Activated CD4-positive, alpha-beta T cell treated with anti-CD3 and anti-CD28 coated beads, Interleukin-2, amount 50 U/mL, for 4 hours (primary cell): Measurements from ENCODE around the gene EHD1.

ENCODE experiments used
- DNase-seq, 2 experiments: peaks; one replicate each; pipeline ENCODE4 v3.0.0-alpha.2; 2020

EHD1 gene

DNA sequence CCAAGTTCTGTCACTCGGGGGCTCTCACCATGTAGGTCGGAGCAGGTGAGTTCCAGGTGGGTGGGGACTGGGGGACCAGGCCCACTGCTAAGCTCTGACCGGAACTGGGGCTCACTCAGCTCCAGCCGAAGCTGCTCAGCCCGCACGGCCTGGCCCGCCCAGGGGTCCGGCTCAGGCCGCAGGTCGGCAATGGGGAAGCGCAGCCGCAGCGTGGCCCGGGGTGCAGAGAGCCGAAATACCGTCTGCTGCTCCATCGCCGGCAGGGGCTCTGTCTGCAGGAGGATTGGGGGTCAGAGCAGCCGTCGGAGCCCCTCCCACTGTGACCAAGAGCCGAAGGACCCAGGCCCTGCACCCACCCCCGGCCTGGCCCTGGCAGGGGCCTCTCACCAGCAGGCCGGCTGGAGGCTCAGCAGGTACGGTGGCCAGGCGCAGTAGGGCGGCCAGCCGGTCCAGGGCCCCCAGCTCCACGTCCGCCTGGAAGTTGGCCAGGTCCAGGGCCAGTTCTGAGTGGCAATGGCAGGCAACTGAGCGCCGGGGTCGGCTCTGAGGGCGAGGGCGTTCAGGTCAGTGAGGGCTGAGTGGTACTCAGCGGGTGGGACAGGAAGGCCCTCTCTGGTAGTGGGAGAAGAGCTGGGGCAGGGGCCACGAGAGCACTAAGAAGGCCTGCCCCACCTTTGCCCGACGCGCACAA, 31.4 kb upstream of the EHD1 start:
- DNase-seq, result no peak

- no peak for DNase-seq
These were observed 30.3 kb upstream of the EHD1 start for GRCh38 chr11:64908766-64909165.

- no peak for DNase-seq
These were observed 27.9 kb upstream of the EHD1 start for GRCh38 chr11:64906314-64906635.

DNA sequence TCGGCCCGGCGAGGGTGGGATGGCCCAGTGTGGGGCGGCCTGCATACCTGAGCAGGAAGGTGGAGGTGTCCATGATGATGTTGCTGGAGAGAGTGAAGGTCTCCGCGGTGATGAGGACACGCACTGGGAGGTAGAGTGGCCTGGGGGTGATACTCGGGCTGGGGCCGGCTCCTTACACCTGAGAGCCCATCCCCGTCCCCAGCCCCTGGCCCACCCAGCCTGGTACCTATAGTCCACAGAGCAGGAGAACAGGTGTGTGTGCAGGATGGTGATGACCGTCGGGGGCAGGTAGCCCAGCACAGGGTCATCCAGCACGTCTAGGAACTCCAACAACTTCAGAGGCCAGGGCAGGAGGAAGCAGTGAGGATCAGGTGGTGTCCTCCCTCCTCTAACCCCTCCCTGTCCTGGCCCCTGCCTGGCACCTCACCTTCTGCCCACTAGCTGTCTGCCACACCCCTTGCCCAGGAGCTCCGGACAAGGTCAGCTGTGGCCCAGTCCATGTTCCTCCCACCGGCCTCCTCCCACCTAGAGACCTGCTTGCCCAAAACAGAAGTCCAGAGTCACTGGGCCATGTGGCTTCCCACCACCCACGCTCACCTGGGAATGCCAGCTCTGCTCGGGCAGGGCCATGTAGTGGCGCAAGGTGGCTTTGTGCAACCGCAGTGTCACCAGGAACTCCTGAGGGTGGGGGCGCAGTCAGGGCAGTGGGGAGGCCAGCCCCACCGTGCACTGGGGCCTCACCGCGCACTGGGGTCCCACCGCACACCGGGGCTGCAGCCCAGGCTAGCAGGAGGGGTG, 27.3 kb upstream of the EHD1 start:
- no peak for DNase-seq

GRCh38 chr11:64903291-64903833, 24.9 kb upstream of the EHD1 start:
- no peak for DNase-seq

GRCh38 chr11:64902102-64902900, 23.9 kb upstream of the EHD1 start:
- DNase-seq, result no peak

GRCh38 chr11:64900774-64901173, 22.4 kb upstream of the EHD1 start:
- no peak for DNase-seq

GRCh38 chr11:64900263-64900678, 21.9 kb upstream of the EHD1 start:
- peak; percentile 64 to 71 for DNase-seq

DNA sequence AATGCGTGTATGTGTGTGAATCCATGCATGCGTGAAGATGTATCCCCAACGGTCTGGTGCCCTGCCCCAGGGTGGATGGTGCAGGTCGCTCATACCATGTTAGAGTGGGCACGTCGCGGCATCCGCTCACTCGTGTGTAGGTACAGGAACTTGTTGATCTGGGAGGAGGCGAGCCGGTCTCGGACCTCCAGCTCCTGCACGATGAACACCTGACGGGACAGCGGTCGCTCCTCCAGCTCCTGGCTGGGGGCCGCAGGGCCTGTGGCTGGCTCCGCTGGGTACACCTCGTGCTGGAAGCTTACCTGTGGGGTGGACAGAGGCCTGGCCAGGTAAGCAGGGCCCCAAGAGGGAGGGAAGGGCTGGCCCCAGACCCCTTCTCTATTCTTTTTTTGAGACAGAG, 20.1 kb upstream of the EHD1 start:
- no peak for DNase-seq

- no peak for DNase-seq
These were observed 19.6 kb upstream of the EHD1 start for GRCh38 chr11:64898076-64898445.

DNA sequence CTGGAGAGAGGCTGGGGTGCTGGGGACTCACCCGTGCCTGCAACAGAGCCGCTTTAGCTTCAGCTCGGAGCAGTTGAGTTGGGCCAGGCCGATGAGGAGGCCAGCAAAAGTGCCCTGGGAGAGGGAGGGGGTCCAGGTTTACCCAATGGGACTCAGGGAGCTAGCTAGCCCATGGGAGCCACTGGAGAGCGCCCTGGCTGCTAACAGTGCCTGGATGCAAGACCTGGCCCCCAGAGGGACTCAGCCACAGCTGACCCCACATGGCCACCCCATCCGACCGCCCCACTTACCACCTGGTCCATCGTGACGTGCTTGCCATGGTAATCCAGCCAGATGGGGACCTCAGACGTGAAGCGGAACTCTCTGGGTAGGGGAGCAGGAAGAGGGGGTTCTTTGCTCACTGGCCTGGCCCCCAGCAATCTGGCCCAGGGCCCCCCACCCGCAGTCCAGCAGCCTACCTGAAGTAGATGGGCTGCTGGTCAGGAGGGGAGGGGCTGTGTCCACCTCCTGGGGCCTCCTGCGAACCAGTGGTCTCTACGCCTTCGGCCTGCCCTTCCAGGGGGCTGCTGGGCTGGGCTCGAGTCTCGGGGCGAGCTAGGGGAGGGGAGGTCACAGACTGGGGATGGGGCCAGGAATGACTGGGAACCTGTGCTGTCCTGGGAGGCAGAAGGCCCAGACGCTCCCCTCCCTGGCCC, 19.1 kb upstream of the EHD1 start:
- DNase-seq, result no peak

DNA sequence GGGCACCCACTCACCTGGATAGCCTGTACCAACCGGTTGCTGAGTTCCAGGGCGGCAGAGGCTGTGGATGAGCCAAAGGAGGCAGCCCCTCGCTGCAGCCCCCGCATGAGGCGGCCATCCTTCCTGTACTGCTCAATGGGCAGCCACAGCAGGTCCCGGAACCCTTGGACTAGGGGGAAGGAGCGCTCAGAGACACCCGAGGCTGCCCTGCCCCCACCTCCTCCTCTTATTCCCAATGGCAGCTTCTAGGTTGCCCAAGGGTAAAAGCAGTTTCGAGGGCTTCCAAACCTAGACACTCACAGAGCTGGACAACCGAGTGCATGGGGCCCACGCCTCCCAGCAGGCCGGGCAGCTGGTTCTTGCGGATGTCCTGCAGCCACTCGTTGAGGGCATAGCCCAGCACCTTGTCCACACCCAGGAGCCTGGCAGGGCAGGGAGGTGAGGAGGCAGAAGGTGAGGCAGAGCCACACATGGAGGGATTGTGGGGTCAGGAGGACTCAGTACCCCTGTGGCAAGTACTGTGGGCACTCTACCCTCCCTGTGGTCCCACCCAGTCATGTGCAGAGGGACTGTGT, 18.1 kb upstream of the EHD1 start:
- DNase-seq, result no peak

- no peak for DNase-seq
These were observed 16.5 kb upstream of the EHD1 start for GRCh38 chr11:64894812-64895452.

GRCh38 chr11:64894070-64894811, 15.8 kb upstream of the EHD1 start:
- peak; percentile 90 to 94 for DNase-seq

GRCh38 chr11:64893194-64894069, 15.0 kb upstream of the EHD1 start:
- DNase-seq, result no peak

DNA sequence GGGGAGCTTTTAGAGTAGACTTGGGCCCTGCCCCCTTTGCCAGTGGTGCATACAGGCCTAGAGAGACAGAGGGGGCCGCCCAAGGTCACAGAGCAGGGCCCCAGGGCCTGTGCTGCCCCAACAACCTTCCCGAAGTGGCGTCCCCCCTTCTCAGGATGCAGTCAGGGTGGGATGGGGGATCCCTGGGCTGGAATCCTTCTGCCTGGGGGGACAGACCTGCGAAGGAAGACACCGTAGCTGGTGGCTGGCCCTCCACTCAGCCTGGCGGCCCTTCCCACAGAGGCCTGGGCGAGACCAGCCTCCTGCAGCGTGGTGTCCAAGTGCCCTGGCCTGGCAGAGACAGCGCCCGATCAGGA, 14.4 kb upstream of the EHD1 start:
- DNase-seq, result no peak

DNA sequence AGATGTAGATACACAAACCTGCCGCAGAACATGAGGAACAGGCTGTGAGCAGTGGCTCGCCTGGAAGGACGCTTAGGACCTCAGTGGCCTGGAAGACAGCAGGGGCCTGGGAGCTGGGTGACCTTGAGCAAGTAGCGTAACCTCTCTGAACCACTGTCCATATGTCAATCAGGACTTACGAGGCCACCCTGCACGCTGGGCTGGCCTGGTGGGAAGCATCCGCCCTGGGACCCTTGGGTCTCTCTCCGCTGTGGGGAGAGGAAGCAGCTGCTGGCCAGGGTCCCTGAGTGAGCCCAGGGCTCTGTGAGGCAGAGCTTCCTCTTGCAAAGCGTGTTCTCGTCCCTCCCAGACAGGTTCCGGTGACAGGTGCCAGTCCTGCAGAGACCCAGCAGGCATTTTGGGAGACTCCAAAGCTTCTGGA, 14.0 kb upstream of the EHD1 start:
- no peak for DNase-seq

DNA sequence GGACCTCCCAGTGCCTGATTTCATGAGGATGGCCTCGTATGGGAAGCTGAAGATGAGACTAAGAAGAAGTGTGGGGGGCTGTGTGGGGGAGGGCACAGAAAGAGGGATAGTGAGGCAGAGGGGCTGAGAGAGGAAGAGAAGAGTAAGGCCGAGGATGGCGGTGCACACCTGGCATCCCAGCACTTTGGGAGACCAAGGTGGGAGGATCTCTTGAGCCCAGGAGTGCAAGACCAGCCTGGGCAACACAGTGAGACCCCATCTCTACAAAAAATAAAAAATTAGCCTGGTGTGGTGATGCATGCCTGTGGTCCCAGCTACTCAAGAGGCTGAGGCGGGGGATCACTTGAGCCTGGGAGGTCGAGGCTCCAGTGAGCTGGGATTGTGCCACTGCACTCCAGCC, 13.5 kb upstream of the EHD1 start:
- no peak for DNase-seq

DNA sequence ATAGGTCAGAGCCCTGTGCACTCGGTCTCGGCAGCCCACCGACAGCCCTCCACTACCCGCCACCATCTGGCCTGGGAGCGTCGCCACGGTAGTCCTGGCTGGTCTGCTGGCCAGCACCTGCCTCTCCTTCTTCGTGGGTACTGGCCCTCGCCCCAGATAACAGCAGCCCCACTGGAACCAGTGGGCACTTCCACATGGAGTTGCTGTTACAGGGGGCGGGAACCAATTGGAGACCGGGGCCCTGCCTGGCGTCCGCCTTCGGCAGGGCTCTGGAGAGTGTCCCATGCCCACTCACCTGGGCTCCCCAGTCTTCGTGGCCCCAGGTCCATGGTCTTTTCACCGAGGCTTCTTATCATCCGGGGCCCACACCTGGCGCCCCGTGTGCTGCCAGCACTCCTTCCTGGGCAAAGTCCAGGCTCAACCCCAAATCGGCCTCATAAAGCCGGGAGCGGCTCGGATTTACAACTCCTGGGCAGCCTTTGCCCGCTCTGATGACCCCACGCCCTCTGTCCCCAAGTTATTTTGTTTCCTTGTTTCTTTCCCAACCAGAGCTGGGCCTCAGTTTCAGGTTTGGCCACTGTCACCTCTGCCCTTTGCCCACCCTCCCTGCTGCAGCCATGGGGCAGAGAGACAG, 12.9 kb upstream of the EHD1 start:
- no peak for DNase-seq

- DNase-seq, result no peak
These were observed 12.1 kb upstream of the EHD1 start for GRCh38 chr11:64890522-64890939.
